Activated CD4-positive, alpha-beta T cell treated with anti-CD3 and anti-CD28 coated beads for 4 hours (primary cell): Measurements from ENCODE around the gene PPM1H.

Experiments
- DNase-seq, 2 donors: peaks; one replicate each; pipeline ENCODE4 v3.0.0-alpha.2; 2020

The PPM1H gene

DNA sequence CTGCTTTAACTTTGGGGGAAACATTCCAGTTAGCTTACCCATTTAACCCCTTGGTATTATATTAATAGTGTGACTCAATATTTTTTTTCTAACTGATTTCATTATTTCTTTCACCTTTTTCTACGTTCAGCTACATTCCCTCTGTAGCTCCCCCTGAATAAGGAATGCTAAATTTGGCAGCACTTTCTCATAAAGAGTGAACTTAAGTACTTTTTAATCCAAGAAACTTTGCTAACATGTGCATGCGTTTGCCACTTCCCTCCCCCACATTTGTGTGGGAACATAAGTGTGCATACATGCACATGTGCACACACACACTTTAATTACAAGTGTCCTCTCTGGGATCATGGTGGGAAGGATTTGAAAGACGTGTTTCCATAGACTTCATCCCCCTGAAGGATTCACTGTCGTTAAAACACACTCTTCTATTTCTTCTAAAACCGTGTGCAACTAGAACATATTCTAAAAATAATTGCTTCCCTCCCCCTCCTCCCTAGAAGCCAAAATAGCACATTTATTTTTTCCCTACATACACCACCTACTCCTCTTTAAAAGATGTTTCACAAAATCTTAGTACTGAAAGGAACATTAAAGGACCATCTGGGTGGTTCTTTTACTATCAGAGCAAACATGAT is 142.6 kb downstream of the PPM1H start:
- DNase-seq = no peak

DNA sequence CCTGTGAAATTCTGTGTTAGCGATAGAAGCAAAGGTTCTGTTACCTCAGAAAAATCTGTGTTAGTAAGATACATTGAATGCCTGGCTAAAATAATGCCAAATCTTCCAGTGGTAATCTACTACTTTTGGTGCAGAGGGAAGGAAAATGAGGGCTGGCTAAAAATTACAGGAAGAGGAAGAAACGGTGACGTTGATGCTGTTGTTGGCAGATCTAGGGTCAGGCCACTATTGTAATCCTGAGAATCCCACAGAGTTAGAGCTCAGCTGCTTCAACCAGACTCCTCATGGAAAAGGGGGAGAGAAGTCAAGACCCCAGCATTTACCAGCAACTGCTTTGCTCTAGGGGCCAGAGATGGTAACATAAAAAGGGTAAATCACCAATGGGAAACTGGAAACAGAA is 145.1 kb downstream of the PPM1H start:
- DNase-seq = no peak

DNA sequence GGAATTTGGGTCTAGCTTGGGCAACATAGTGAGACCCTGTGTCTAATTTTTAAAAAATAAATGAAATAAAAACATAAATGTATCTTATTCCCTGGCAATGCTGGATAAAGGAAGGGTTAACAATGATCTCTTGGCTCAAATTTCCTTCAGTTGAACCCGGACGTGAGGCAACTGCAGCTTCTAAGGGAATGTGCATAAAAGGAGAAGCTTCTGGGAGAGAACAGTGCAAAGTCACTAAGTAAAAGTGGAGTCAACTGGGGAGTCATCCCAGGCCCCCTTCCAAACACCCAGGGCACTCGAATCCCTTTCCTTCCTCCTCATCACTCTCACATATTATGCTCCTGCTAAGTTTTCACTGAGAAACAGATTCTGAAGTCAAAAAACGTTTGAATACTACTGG is 147.3 kb downstream of the PPM1H start:
- DNase-seq = no peak

DNA sequence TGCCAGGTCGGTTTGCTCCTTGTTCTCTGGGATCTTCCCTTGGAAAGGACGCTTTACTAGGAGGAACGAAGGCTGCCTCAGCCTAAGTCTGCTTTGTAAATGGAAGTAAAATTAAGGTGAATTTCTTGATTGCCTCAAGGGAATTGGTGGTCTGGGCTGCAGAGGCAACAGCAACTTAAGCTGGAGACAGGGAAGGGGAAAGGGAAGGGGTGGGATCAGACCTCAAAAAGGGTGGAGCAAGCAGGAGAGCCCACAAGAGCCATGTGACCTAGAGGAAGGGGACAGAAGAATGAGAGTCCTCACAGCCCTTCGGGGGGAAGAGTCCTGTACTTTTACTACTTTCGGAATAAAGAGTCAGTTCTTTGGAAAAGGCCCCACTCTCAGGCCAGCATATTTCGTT is 147.9 kb downstream of the PPM1H start:
- no peak for DNase-seq

DNA sequence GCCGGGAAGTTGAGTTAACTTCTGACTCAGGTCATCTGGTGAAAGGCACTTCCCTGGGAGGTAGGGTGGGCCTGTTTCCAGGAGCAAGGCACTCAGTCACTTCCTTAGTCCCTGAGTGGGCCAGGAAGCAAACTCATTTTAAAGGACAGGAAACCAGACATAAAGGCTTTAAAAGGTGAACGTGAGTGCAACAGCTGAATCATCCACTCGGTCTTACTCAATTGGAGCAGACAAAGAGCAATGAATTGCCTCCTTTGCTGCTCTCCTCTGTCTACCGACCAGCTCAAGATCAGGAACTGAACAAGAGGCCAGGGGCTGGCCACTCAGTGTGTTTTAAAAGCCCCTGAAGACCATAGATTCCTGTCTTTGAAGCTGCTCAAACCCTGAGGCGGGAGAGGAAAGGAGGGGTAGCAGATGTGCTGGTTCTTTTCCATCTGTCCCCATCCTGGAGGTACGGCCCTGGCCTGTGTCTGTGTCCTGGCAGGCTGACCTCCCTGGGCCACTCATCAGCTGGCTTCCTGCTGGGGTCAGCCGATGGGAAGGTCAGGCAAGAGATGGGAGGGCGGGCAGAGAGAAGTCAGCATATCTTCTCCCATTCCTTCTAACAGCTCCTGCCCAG is 148.9 kb downstream of the PPM1H start:
- no peak for DNase-seq

DNA sequence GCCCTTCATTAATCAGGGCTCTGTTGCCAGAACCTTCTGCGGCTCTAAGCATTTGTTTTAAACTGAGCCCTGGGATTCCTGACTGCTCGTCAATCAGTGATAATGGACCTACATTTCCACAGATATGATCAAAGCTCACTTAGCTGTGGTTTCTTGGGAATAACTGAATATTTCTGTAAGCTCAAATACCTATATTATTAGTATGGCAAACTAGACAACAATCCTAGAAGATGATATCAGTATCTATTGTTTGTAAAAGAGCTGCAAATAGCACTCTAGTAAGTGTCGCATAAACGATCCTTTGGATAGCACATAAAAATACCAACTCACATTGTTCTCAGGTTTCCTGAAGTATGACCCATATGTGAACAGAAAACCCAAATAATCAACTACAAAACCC is 150.4 kb downstream of the PPM1H start:
- DNase-seq = no peak

DNA sequence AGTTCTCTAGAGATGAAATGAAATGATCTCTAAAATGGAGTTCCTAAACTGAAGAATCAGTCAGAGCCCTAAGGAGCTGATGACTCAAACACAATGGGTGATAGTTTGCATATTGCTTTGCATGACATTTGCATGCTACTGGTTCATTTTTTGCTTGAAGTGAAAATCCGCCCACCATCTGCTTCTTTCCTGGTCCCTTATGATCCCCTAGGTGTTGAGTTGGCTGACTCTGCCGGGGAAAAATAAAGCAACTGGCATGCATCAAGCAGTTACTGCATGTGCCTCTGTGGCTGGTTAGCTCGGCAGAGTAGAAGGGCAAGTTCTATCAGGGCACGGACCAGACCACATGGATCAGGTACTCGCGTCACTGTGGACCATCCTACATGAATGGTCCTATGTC is 151.1 kb downstream of the PPM1H start:
- DNase-seq = no peak

DNA sequence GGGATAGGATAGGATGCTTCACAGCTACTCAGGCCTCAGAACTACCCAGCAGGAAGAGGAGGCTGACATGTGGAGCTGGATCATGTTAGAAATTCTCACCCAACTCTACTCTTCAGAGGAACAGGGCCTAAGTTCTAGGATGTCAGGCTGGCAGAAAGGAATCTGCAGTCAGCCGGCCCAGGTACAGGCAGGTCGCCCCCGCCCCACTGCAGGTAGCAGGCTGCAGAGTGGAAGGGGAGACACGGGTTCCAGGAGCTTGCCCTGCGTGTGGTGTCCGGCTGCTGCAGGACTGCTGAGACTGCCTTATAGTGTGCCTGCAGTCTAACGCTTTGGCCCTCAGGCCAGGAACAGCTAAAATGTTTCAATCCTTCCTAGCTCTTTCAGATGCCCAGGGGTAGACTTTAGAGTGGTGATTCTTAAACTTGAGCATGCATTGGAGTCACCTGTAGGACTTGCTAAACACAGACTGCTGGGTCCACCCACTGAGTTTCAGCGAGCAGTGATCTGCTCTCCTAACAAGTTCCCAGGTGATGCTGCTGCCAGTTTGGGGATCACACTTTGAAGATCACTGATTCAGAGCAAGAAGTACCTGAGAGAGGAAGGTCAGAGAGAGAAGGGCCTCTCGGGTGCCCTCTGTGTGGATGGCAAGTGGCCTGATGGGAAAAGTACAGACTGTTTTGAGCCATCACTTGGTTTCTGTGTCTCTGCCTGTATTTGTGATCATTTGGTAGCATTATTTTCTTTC is 153.6 kb downstream of the PPM1H start:
- DNase-seq = no peak

DNA sequence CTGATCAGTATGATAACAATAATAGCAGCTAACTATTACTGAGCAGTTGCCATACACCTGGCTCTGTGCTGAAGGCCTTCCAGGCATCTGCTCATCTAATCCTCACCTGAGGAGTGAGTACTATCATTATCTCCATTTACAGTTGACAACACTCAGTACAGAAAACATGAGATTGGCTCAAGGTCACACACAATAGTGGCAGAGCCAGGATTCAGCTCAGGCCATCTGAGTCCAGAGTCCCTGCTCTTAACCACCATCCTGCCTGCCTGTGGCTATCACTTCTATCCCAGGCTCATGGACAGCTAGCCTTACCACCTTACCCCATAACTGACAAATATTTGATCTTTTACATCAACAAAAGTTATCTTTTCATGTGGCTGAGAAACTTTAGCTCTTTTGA is 155.5 kb downstream of the PPM1H start:
- DNase-seq = no peak

DNA sequence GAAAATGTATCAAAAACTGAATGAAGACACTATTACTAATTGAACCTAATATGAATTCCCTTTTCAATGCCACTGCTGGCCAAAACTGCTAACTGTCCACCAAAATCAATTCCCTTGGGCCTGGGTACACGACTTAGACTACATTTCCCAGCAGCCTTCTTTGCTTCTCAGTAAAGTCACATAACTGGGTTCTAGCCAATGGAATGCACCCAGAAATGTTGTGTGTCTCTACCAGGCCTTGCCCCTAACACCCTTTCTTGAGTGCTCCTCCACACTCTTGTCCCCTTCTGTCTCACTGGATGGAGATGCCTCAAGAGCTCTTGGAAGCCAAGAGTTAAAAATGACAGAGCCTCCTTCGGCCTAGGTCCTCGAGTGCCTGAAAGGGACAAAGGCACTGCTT is 156.8 kb downstream of the PPM1H start:
- no peak for DNase-seq

DNA sequence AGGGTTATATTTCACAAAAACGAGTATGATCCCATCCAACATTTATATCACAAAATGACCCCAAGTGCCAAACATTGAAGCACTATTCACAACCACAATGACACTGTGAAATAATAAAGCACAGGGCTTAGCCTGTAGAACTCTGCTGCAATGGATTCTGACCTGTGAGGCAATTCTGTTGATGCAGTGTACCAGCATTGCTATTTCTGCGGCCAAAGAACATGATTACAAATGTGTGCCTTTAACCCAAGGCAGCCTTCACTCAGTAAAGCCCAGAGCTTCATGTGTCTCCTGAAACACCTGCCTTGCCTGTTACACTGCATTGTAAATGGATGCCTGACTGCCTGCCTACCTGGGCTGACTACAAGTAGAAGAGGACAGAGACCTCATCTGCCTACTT is 158.0 kb downstream of the PPM1H start:
- no peak for DNase-seq

DNA sequence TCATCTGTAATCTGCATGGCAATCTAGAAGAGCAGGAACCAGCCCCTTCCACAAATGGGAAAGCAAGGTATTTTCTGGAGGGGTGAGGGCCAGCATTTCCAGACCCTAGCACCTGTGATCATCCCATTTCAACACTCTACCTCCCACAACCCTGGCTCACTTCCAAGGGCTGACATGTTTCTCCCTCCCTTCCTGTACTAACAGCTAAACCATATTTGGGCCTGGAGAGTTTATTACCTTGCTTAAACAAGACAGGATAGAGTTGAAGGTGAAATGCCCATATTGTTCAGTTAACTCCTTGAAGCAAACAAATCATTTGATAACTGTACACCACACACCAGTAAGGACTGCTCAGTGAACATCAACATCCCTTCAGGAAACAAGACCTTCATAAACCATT is 158.4 kb downstream of the PPM1H start:
- DNase-seq = no peak

DNA sequence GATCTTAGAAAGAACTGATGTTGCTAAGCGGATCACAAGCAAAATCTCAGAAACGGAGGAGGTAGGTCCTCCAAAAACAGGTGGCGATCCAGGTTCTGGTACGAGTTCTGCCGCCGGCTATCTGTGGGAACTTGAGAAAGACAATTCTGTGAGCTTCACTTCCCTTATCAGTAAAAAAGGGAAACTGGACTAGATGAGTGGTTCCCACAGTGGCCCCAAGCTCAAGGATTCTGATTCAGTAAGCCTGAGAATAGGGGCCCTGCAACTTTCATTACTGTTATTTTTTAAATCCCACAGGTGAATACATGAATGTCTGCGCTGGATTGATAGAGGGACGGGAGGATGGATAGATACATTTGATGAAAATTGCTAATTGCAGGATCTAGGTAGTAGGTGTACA is 160.2 kb downstream of the PPM1H start:
- DNase-seq = no peak

DNA sequence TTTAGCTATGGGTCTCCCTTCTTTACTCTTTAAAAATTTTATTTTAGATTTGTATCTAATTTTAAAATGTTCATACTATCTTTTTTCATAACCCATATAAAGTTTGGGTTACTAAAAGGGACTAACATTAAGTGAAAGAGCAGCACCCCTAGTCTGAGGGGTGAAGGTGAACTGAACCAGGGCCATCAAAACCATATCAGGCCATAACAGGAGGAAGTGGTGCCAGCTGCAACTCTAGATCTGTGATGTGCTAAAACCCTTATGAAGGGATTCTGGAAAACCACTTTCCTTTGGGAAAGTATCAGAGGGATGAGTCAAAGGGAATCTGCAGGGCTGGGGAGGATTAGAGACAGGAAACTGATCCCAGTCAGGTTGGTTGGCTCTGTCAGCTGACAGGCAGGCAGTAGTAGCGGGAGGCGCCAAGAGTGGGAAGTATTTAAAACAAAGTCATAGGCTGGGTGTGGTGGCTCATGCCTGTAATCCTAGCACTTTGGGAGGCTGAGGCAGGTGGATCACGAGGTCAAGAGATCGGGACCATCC is 162.5 kb downstream of the PPM1H start:
- DNase-seq = no peak

DNA sequence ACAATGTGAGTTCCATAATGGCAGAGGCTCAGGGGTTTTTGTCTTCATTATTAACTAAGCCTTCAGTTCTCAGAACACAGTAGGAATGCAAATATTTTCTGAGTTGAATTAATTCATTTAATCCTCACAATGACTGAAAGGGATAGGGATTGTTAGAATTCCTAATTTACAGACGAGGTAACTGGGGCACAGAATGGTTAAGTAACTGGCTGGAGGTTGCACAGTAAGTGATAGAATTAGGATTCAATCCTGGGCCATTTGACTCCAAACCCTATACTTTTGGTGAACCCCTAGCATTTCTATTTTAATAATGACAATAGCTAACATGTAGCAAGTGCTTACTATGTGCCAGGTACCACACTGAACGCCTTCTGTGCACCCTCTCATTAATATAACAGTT is 163.1 kb downstream of the PPM1H start:
- DNase-seq = no peak

DNA sequence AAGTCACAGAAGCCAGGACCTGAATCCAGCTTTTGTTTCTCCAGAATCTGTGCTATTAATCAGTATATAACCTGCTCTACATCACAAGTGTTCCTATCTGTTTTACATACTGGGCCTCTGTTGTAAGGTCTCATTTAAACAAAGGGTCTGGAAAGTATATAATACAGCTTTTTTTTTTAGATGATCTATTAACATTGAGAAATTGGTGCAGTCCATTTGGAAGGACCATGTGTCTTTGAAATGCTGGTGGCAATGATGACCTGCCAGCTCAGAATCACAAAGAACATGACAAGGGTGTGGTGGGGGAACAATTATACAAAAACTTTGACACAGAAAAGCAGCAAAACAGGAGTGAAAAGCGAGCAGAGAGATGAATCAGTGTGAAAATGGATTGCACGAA is 164.6 kb downstream of the PPM1H start:
- no peak for DNase-seq

DNA sequence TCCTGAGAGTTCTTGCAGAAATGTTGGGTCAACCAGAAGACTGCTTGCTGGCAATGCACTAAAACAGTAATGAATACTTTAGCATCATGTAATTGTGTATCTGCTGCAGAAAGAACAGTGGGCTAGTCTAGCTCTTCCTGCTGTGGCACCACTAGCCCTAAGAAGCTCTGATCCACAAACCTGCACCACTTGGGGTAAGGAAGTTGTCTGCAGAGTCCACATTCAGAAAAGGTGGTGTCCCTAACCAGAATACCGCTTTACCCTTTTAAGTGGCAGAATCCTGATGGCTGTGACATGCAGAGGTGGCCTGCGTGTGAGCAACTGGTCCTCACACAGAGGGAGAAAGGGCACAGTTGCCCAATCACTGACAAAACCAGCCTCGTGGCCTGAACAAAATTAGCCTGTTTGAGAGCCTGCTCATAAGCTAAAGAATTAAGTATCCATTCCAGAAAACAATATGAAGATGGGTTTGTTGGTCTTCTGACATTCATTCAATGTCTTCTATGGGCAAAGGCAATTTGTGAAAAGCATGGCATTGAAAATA is 165.8 kb downstream of the PPM1H start:
- DNase-seq = no peak

DNA sequence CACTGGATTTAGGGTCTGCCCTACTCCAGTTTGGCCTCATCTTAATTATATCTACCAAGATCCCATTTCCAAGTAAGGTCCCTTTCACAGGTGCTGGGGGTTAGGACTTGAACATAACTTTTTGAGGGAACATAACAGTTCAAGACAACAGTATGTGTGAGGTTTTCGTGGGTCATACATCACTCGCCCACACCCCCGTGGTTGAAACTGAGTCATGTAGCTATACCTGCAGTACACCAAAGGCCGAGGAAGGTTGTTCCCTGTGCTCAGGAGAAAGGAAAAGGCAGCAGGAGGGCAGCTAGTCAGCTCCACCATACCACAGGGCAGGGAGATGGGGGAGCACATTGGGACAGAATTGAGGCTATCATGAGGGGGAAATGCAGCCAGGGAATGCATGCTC is 167.0 kb downstream of the PPM1H start:
- no peak for DNase-seq

DNA sequence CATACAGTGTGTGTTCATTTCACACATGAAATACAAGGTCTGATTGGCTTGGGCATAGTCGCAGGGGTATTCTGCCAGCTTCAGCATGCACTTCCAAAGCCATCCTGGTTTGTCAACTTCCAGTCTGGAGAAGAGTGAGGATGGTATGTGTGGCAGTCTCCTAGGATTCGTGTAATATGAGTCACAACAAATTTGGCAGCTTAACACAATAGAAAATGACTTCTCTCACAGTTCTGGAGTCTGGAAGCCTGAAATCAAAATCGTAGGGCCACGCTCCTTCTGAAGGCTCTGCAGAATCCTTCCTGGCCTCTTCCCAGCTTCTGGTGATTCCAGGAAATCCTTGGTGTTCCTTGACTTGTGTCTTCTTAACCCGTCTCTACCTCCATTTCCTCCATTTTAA is 167.5 kb downstream of the PPM1H start:
- no peak for DNase-seq

DNA sequence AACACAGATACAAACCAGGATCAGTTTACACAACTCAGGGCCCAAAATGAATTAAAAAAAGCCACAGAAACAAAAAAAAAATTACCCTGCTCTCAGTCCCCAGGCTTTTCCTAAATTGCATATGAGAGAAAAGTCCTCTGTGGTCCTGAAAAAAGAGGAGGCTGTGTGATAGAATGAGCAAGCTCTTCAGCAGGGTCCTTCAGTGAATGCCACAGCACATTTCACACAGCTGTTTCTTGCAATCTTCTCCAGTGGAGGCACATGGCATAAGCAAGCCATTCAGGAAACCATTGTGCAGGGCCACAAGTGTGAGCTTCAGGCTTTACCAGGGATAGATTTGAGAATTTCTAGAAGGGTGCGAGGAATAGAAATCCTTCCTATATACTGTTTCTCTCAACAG is 168.5 kb downstream of the PPM1H start:
- DNase-seq = no peak

DNA sequence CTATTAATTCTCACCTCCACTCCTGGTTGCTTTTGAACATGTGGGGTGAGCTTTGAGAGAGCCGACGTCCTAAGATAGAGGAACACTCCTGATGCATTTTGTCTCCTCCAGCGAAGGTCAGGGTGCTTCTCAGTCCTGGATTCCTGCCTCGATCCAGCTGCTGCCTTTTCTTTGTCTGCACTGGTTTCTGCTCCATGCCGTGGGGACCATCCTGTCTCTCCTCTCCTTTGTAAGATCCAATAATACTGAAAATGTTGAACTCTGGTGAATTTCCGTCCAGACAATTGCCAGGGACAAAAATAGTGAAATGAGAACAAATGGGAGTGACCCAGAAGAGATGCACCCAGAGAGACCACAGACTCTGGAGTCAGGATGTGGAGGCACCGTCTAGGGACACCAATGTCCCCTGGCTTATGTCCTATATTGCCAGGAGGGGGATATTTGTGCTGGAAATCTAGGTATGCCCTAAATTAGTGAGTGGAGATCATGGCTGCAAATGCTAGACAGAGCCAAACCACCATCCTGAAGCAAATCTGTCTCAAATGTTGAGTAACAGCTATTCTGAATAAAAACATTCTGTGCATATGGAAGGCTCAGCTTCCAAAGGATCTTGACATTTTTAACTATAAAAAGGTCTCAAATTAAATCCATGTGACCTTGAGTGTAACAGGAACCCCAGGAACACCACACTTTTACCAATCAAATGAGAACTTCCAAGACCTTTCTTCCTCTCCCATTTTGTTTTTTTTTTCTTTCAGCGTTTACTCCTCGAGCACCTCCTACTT is 170.9 kb downstream of the PPM1H start:
- DNase-seq = no peak

DNA sequence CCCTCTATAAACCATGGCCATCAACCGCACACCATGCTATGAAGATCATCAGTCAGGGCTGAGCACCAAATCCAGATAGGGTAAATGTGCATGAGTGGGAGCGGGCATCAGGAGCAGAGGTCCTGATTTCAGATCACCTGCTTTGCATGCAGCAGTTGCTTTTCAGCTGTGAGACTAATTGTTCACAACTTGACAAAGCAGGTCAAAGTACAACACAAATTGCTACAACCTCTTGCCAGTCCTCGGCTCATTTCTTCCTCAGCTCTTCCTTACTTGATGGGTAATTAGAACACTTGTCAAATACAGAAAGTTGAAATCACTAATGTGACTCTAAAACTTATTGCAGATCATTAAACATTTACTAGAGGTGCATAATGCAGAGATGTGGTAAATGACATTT is 171.6 kb downstream of the PPM1H start:
- no peak for DNase-seq

DNA sequence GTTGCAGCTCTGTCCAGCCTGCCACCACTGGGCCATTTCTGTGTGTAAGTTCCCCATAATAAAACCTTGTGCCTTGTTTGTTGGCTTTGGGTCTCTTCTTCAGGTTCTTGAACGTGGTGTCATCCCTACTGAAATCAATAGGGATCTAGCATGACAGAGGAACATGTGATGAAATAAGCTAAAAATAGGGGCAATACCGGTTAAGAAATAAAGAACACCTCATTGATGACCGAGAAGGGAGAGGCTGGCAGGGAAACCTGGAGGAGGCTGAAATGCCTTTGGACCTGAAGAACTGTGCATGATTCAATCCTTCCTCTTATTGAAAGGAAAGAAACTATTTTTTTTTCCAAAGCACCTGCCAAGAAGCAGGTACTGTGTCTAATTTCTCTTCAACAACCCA is 172.3 kb downstream of the PPM1H start:
- DNase-seq = no peak
